Activated CD8-positive, alpha-beta memory T cell treated with anti-CD3 and anti-CD28 coated beads for 36 hours (primary cell): ENCODE results near the gene KDF1. TPM values are rescaled to one million over a fixed set of nuclear protein-coding genes. Genes with fewer than 3 reads are reported as not detected.

Experiments
- CTCF ChIA-PET: fragments of 350-600 bp; sonication (Branson Sonifier 250); formaldehyde crosslinking; loops from one replicate; lab custom pipeline; 2021; ENCODE audit warnings: antibody characterized with exemption; lab: Charles Lee
- POLR2A ChIA-PET: fragments of 350-600 bp; sonication (Branson Sonifier 250); formaldehyde crosslinking; loops from one replicate; lab custom pipeline; 2021; ENCODE audit warnings: antibody characterized with exemption; lab: Charles Lee
- total RNA-seq, 2 experiments: library from RNA; stranded (reverse); gene quantifications; one replicate each; pipeline ENCODE4 v1.2.3, GENCODE V29; 2021

KDF1 gene
- total RNA-seq, 2 experiments from 2014 or later, result 0.15 TPM; not detected in 1

DNA sequence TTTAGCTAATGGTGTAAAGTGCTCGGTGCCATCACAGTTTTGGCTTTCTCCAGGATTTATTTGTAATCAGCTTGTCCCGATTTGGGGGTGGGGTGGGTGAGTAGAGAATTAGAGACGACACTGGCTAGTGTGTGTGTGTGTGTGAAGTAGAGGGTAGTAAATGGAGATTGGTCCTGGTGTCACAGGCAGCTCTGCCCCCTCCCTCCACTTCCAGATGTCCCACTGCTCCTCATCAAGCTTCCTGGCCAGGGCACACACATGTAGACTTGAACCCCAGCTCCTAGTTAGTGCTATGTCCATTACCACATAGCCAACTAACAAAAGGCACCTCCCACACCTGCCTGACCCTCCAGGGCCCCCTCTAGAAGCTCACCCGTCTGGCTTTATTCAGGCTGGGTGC lies 36.4 kb upstream of the KDF1 start:
- ChIA-PET CTCF (interaction anchor here (0.6 to 2.8 kb wide), 14 partner anchors 9 to 260 kb away, joined by 3 to 14 read pairs (median 4); partner anchors contain the start of gene GPN2), POLR2A (no interaction called here)

DNA sequence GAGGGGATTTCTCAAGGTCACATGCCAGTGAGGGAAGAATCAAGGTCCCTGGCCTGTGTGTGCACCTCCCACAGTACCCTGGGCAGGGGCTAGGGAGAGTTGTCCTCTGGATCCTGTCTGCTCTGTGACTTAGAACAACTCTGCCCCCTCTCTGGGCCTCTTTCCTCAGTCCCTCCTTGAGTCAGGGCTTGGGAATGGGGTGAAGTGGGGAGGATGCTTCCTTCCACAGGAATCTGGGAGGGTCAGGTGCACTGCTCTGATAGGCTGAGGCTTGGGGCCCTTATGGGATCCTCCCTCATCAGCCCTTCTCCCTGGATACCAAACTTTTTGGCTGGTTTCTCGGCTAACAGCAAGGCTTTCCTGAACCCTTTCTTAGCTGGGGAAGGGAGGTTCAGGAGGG lies 35.8 kb upstream of the KDF1 start:
- CTCF ChIA-PET, result interaction anchor here (0.7 to 2.8 kb wide), 6 partner anchors 9 to 140 kb away, joined by 3 to 12 read pairs (median 6); no protein-coding TSS in a partner anchor
- POLR2A ChIA-PET, result no interaction called here

DNA sequence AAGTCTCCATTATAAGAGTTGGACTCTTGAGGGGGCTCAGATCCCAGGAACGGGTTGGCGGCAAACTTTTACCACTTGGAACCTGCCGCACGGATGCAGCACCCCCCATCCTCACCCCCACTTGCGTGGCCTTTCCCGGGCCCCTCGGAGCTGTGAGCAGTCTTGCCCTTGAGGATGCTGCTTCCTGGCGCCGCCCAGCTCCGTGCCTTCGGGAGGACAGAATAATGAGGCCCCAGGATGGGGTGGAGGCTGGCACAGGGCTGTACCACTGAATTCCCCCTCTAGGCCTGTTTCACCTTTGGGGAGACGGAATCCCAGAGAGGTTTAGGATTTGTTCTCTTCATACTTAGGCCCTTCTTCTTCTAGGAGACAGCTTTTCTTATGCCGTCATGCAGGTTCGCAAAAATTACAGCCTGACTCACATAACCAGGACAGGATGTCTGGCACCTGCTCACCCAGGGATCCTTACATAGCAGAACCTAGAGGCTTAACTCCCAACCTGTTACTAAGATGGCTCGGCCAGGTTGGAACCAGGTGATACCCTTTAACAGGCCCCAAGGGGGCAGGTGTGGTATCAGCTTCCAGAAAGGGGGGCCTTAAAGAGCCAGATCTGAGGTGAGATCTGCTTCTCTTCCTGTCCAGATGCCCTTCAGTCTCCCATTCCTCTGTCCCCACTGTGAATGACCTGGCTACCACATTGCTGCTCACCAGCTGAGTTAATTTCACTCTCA lies 34.7 kb upstream of the KDF1 start:
- CTCF ChIA-PET, result interaction anchor here (1.0 to 1.1 kb wide), 2 partner anchors 51 to 141 kb away, joined by 3 to 7 read pairs; no protein-coding TSS in a partner anchor
- POLR2A ChIA-PET, result no interaction called here

DNA sequence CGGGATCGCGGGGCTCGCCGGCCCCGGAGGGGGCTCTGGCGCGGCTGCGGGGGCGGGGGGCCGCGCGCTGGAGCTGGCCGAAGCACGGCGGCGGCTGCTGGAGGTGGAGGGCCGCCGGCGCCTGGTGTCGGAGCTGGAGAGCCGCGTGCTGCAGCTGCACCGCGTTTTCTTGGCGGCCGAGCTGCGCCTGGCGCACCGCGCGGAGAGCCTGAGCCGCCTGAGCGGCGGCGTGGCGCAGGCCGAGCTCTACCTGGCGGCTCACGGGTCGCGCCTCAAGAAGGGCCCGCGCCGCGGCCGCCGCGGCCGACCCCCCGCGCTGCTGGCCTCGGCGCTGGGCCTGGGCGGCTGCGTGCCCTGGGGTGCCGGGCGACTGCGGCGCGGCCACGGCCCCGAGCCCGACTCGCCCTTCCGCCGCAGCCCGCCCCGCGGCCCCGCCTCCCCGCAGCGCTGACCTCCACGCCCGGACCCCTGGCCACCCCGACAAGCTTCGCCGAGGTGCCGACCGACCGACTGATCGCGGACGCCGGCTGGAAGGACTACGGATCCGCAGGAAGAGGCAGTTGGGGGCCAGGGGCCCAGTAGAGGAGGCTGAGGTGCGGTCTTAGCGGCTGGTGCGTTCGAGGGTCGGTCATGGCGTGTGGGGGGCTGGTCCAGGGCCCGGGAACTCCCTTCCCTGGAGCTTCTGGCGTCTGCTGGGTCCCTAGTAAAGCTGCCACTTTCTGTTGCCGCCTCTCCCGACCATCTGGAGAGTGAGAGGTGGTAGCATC lies 33.9 kb upstream of the KDF1 start:
- CTCF ChIA-PET, result interaction anchor here (0.8 to 1.4 kb wide), 4 partner anchors 27 to 52 kb away, joined by 3 read pairs; no protein-coding TSS in a partner anchor

DNA sequence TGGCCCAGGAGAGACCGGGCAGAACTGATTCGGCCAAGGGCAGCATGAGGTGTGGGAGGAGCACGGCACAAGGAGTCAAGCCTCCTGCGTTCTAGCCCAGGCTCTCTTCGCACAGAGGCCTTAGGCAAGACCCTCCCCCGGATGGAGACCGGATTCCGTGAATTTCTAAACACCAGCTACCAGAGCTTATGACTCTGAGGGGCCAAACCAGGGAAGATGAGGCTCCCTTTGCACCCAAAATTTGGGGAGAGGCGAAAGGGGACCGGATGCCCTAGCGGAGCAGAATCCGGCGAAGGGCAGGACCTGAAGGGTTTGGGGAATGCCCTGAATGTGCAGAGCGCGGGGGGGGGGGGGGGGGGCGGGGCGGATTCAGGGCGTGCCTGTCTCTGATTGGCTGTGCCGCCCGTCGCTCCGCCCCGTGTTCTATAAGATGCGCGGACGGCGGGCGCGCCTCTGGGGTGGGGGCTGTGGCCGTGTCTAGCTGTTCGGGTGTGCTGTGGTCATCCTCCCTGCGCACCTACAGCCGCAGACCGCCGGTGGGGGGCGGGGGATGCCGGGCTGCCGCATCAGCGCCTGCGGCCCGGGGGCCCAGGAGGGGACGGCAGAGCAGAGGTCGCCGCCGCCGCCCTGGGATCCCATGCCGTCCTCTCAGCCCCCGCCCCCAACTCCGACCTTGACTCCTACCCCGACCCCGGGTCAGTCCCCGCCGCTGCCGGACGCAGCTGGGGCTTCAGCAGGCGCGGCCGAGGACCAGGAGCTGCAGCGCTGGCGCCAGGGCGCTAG lies 33.2 kb upstream of the KDF1 start, which contains the start of gene TRNP1:
TSS of gene TRNP1 (plus strand) at position 456 of the 783 bp plus-strand sequence. CDS start at position 551, 95 bp downstream.
- POLR2A ChIA-PET, result interaction anchor here (0.7 to 0.8 kb wide), 2 partner anchors 103 to 212 kb away, joined by 3 read pairs; partner anchors contain the start of gene GPN2
- CTCF ChIA-PET, result interaction anchor here (0.8 to 1.4 kb wide), 3 partner anchors 27 to 52 kb away, joined by 3 read pairs; no protein-coding TSS in a partner anchor

More for the DNA sequence above, 33.9 kb upstream of the KDF1 start:
- POLR2A ChIA-PET, result interaction anchor here (0.5 to 0.7 kb wide), 2 partner anchors 211 to 442 kb away, joined by 3 read pairs; no protein-coding TSS in a partner anchor

DNA sequence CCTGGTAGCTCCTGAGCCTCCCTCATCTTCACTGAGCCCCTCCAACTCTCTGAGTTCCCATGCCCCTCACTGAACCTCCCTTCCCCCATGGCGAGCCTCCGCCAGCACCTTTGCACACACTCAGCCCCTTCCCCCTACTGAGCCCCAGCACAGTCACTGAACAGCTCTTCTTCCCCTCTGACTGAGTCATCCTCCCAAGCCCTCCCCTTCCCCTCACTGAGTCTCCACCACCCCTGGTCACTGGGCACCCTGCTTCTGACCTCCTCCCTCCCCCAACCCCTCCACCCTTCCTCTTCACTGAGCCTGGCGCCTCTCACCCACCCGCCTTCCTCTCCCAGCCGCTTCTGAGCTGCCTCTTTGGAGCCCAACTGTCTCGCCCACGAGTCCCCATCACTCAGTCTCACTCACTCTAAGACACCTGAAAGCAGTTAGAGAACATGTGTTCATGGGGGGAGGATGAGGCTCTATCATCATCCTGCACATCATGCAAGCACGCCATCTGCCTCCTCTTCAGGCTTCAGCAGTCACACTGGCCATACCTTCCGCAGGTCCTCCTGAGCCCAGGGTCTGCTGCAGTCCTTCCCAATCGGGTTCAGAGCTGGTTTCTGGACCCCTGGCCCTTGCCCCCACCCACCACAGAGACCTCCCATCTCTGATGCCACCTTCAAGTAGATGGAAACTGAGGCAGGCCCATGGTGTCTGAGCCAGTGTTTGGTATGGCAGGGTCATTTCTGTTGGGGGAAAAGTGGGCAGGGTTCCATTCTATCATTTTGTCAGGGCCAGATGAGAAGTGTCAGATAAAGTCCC lies 31.2 kb upstream of the KDF1 start:
- POLR2A ChIA-PET, result interaction anchor here (0.6 kb wide), 1 partner anchor 15 kb away, joined by 3 read pairs; no protein-coding TSS in a partner anchor

DNA sequence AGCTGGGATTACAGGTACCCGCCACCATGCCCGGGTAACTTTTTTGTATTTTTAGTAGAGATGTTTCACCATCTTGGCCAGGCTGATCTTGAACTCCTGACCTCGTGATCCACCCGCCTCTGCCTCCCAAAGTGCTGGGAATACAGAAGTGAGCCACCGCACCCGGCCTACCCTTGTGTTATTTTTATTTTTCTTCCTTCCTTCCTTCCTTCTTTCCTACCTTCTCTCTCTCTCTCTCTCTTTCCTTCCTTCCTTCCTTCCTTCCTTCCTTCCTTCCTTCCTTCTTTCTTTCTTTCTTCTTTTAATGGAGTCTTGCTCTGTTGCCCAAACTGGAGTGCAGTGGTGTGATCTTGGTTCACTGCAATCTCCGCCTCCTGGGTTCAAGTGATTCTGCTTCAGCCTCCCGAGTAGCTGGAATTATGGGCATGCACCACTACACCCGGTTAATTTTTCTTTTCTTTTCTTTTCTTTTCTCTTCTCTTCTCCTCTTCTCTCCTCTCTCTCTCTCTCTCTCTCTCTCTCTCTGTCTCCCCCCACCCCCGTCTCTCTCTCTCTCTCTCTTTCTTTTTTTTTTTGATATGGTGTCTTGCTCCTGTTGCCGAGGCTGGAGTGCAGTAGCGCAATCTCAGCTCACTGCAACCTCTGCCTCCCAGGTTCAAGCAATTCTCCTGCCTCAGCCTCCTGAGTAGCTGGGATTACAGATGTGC lies 29.3 kb upstream of the KDF1 start:
- ChIA-PET POLR2A (interaction anchor here (0.6 kb wide), 1 partner anchor 69 kb away, joined by 3 read pairs; no protein-coding TSS in a partner anchor), CTCF (interaction anchor here (0.6 kb wide), 1 partner anchor 1473 kb away, joined by 7 read pairs; no protein-coding TSS in a partner anchor)

More for the DNA sequence above, 31.2 kb upstream of the KDF1 start:
- CTCF ChIA-PET, result no interaction called here

DNA sequence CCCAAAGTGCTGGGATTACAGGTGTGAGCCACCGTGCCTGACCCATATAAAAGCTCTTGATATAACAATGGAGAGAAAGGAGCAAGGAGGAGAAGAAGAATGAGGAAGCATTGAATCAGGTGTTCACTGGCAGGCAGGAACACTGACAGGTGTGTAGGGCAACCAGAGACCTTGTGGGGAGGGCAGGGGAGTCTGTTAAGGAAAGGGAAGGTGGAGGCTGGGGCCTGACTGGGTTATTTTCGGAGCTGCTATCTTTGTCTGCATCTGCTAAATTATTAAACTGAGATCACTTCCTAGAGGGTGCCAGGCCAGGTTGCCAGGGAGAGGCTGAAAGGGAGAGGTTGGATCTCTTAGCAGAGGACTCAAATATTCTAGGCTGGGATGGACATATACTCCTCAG lies 26.4 kb upstream of the KDF1 start:
- ChIA-PET POLR2A (no interaction called here), CTCF (interaction anchor here (0.6 to 2.0 kb wide), 4 partner anchors 11 to 60 kb away, joined by 3 to 12 read pairs (median 4); no protein-coding TSS in a partner anchor)

DNA sequence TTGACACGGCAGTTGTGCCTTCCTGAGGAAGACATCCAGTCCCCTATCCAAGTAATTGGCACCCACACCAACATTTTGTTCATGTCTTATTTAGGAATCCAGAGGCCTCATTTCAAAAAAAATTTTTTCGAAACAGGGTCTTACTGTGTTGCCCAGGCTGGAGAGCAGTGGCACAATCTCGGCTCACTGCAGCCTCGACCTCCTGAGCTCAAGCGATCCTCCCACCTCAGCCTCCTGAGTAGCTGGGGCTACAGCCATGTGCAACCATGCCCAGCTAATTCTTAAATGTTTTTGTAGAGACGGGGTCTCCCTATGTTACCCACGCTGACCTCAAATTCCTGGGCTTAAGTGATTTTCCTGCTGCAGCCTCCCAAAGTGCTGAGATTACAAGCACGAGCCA lies 24.0 kb upstream of the KDF1 start:
- CTCF ChIA-PET, result no interaction called here

DNA sequence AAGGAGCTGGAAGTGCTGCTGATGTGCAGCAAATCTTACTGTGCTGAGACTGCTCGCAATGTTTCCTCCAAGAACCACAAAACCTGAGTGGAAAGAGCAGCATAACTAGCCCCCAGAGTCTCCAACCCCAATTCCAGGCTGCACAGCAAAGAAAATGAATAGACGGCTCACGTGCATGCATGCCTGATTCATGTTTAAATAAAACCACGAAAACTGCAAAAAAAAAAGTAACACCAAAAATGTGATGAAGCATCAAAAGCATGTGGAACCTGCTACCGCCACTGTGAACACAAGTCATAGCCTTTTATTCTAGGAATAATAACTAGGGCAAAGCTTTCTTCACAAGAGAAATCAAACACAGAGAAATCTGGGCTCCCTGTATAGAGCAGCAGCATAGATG lies 23.6 kb upstream of the KDF1 start:
- CTCF ChIA-PET, result no interaction called here
- POLR2A ChIA-PET, result no interaction called here

More for the DNA sequence above, 24.0 kb upstream of the KDF1 start:
- POLR2A ChIA-PET, result no interaction called here

DNA sequence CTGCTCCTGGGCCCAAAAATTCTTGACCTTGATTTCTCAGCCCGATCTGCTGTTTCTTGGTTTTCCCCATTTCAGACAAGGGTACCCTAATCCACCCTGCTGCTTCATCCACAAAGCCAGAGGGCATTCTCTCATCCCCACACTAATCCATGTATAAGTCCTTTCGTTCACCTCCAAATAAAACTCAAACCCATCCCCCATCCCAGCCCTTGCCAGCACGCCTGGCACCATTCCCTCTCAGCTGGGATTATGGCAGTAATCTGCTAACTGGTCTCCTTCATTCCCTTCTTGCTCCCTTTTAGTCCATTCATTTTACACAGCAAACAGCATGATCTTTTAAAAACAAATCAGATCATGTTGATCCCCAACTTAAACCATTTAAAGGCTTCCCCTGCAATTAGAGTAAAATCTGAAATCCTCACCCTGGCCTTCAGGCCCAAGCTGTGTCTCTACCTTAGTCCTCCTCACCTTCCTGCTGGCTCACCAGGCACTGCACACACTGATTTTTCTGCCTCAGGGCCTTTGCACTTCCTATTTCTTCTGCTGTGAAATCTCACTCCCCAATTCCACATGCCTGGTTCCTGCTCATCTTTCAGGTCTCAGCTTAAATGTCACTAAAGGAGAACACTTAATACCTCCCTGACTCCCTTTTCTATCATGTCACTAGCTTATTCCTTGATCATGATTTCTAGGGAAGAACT lies 21.0 kb upstream of the KDF1 start:
- POLR2A ChIA-PET, result interaction anchor here (0.5 kb wide), 1 partner anchor 27 kb away, joined by 9 read pairs; no protein-coding TSS in a partner anchor
- CTCF ChIA-PET, result interaction anchor here (1.3 kb wide), 1 partner anchor 16 kb away, joined by 7 read pairs; no protein-coding TSS in a partner anchor

DNA sequence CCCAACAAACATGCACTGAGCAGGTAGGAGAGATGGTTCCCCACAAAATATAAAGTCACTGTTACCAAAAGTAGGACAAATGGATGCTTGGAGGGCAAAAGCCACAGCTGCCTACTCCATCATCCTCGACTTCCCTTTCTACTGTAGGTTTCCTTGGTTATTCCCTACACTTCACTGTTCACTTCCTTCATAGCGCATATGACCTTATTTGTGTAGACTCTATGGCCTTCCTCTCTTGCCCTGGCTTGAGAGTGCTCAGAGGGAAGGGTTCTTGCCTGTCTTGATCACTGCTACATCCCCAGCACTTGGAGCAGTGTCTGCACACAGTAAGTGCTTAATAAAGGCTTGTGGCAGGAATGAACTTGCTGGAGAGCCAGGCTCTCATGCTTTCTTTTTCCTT lies 18.6 kb upstream of the KDF1 start:
- ChIA-PET POLR2A (no interaction called here), CTCF (no interaction called here)

DNA sequence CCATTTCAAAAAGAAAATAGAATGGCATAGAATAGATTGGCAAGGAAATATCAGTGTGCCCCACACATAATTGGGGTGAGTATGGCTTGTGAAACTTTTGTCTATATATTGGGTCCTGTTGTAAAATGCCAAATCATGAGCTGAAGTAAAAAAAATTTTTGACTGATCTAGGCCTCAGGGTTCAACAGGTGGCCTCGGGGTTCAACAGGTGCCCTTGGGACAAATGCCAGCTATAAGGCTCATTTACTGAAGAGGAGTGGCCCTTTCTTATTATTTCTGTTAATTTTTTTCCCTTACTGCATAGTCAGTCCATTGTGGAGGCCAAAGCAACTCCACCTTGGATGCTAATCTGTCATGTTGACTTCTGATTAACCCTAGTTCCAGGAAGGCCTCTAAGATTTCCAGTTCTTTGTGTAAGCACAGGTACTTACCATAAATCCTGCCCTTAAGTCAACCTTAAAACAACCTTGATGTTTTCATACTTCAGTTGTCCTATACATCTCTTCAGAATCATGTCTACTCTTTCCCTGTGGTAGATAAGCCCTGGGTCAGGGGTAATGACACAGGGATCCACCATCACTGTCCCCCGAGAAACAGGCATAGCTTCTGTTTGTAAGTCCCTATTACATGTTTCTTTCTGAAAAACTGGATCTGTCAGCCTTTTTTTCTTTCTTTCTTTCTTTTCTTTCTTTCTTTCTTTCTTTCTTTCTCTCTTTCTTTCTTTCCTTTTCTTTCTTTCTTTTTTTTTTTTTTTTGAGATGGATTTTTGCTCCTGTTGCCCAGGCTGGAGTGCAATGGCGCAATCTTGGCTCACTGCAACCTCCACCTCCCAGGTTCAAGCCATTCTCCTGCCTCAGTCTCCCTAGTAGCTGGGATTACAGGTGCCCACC lies 16.6 kb upstream of the KDF1 start:
- ChIA-PET POLR2A (no interaction called here), CTCF (interaction anchor here (0.7 kb wide), 1 partner anchor 1577 kb away, joined by 3 read pairs; no protein-coding TSS in a partner anchor)

DNA sequence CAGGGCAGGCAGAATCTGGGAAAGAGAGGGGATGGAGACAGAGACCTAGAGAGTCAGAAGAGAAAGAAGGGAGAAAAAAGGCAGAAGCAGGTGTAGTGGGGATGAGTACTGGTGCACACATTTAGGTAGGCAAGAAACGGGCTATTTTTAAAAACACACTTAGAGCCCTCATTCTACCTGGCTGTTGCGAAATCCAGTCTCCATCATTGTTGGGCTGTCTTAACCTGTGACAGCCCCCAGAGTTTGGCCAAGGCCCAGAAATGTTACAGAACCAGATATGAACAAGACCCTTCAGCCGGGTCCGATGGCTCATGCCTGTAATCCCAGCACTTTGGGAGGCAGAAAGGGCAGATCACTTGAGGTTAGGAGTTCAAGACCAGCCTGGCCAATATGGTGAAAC lies 12.6 kb upstream of the KDF1 start:
- ChIA-PET CTCF (no interaction called here), POLR2A (no interaction called here)

DNA sequence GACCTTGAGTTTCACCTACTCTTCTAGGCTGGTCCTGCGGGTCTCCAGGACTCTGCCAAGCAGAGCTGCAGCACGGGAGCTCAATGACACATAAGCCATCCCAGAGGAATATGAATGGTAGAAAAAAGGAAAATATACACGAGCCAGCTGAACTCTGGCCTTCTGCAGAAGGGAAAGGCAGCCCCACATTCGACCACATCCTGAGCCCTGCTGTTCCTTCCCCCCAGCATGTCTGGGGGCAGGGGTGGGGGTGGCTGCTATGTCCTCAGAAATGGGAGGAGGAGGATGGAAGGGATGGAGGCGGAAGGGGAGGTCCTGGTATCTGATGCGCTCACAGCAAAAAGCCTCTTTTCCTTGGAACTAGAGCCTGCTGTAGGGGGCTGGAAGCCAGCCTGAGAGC lies 12.1 kb upstream of the KDF1 start:
- ChIA-PET CTCF (no interaction called here), POLR2A (no interaction called here)

DNA sequence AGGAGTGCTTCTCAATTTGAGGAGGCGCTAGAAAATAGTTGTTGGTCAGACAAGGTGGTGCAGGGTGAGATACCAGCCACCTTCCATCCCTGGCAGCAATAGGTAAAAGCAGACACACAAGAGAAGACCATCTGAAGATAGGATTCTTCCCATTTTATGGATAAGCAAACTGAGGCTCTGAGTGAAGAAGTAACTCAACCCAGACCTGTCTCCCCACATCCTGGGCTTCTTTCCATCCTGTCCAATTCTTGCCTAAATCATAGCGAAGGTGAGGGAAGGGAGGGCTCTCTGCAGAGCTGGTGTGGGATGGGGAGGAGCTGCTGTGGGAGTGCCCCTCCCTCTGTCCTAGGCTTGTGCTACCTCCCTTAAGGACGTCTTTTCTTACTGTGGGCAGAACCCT lies 11.3 kb upstream of the KDF1 start:
- ChIA-PET POLR2A (no interaction called here), CTCF (no interaction called here)
